AG09319 (cell line): ENCODE measurements around the gene PJA1.

Experiments used
- DNase-seq: peaks from one replicate; pipeline ENCODE4 v3.0.0-alpha.2; 2010; ENCODE audit warnings: low read depth; ENCODE audit errors: extremely low read depth
- CTCF ChIP-seq: IDR thresholded peaks from 2 replicates; pipeline ENCODE4 v1.5.1; 2011; ENCODE audit warnings: low read depth, mild to moderate bottlenecking, inconsistent platforms, low read length, moderate library complexity

PJA1 gene

DNA sequence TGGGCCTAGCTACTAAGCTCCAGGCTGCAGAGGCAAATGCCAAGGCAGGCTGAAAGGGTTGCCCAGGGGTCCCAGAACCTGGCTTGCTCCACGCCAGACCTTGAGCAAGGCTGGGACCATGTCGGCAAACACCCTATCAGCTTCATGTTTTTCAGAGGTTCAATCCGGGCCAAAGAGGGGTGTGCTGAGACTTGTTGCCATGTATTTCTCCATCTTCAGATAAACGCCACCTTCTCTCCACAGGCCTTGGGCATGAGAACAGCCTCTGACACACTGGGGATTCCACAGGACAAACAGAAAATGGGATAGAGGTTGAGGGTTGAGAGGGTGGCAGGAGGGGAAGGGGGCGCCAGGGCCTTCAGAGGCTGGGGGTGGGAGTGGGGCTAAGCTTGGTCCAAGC lies 8.6 kb downstream of the PJA1 start:
- no peak for DNase-seq
- TF ChIP-seq CTCF = no peak

GRCh38 chrX:69155786-69156520 lies 9.3 kb downstream of the PJA1 start:
- no peak for DNase-seq

GRCh38 chrX:69154051-69154450 lies 11.2 kb downstream of the PJA1 start:
- no peak for TF ChIP-seq CTCF
- DNase-seq = no peak

More at GRCh38 chrX:69155786-69156520, 9.3 kb downstream of the PJA1 start:
- no peak for TF ChIP-seq CTCF

GRCh38 chrX:69153060-69153730 lies 12.1 kb downstream of the PJA1 start:
- DNase-seq = no peak

GRCh38 chrX:69152417-69152841 lies 12.8 kb downstream of the PJA1 start:
- TF ChIP-seq CTCF = no peak
- no peak for DNase-seq

More at GRCh38 chrX:69153060-69153730, 12.1 kb downstream of the PJA1 start:
- TF ChIP-seq CTCF = no peak

DNA sequence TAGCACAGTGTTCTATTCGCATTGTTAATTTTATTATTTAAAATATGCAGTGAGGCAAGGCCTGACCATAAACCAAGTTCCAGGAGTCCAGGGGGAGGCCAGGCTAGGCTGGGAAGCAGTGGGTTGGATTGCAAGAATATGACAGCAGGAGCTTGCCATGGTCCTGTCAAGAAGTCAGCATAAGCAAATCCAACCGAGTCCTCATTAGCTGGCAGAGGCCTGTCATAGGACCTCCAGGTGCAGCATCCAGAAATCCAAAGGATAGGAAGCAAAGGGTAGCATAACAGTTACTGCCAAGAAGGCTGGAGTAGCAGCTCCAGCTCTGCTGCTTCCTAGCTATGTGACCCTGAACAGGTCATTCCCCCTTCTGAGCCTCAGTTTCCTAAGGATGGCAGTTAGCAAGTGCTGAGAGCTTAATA lies 13.4 kb downstream of the PJA1 start:
- no peak for TF ChIP-seq CTCF
- DNase-seq = no peak

- no peak for DNase-seq
- no peak for TF ChIP-seq CTCF
These were observed 14.8 kb downstream of the PJA1 start for GRCh38 chrX:69150281-69150960.
